HG03066 (cell line): Measurements from ENCODE around the gene DCC.

Experiments
- ATAC-seq: cut with Tn5 transposase; IDR thresholded peaks from one replicate; pipeline ENCODE4 v1.9.1; 2021; ENCODE audit warnings: low read depth; ENCODE audit not compliant: unreplicated experiment

The DCC gene

DNA sequence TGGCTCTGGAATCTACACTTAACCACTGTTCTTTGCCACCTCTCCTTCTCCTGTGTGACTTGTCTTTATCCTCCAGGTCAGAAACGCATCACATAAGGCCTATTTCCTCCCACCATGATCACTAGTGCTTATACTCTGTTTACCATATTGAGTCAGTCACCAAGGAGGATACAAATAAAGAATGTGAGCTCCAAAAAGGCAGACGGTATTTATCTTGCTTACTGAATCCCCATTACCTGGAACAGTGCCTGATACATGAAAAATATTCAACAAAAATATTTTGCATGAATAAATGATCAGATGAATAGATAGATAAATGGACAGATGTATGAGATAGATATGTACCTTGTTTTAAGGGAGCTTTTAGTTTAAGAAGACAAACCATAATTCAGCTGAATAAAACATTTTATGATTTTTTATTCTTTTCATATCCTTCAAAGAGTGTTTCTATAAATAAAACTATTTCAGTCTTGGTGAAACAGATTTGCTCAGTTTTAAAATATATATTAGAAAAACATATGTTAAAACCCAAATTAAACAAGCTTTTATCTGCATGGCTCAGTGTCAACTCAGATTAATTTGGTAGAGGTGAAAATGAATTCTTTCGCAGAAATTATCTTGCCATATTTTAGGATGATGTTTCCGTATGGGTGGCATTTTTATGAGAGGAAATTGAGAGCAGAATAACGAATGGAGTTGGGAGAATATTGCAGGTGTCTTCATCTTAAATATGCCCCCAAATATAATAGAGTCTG lies 799.9 kb downstream of the DCC start:
- no peak for ATAC-seq

DNA sequence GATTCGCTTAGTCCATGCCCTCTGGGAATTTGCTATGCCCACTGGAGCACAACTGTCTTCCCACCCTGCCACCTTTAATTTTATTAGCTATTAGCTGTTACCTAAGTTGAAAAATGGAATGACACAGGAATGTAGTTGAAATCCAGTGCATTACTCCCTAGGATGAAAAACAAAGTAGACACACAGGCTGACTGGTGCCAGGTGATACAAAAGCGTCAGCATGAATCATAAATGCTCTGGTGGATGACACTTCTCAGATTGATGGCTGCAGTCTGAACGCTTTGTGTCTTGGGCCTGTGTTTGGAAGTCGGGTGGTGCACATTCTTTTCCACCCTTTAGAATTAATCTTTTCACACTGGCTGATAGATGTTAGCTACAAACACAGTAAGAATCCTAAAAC lies 802.0 kb downstream of the DCC start:
- no peak for ATAC-seq

DNA sequence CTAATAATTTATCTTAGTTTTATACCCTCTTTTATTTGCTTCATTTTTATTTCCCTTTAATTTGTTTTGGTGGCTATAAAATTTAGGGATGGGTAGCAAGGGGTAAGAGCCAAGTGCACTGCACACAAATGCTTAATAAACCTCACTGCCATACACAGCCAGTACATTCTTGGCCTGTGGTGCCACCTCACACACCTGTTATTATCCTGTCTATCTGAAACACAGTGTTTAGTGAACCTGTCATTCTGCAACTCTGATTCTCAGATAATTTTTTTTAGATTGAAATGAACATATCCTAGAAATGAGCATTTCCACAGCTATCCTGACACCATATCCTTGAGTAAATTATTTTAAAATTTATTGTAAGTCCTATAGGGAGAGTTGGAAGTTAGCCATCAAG lies 807.5 kb downstream of the DCC start:
- no peak for ATAC-seq

DNA sequence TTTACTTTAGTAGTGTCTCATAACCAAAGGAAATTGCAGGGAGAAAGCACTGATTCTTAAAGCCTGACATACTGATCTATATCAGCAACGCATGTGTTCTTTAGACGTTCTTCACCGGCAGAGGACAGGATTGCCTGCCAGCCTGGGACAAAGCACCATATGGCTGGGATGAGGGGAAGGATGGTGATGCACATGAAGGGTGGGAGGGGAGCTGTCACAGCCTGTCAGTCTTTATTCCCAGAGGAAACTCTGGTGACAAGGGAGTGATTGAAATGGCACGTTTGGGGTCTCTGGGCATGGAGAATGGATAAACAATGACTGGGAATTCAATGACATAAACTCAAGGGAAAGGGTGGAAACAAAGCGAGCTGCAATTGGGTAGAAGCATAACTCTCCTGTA lies 808.1 kb downstream of the DCC start:
- ATAC-seq: no peak

DNA sequence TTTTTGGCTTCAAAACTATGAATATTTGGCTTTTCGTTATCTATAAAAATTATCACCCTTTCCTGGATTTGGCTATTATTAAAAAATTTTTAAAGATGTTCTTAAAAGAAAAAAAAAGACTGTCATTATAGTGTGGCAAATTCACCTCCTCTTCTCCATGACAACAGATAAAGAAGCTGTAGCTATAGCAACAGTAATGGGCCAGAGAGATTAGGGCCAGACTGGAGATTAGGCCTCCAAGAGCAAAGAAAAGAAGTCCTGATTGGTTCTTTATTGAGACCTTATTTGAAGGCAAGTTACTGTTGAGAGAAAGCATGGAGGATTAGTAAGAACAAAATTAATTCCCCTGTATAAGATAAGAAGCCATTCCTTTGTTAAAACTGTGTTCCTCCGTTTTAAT lies 812.5 kb downstream of the DCC start:
- ATAC-seq: no peak

DNA sequence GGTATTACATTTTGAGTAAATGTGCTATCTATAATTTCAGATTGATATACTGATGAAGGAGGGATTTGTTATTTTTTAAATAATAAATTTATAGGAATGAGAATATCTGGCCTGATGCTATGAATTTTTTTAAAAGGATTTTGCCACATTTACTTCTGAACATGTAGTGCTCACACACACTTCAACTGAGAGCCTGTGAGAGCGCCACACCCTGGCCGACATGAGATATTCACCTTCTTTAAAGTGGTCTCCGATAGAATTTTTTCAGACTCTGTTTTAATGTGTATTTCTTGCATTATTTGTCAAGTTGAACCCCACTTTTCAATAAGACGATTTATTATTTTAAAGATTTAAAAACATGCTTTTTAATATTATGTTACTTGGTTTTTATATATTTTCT lies 813.3 kb downstream of the DCC start:
- no peak for ATAC-seq

DNA sequence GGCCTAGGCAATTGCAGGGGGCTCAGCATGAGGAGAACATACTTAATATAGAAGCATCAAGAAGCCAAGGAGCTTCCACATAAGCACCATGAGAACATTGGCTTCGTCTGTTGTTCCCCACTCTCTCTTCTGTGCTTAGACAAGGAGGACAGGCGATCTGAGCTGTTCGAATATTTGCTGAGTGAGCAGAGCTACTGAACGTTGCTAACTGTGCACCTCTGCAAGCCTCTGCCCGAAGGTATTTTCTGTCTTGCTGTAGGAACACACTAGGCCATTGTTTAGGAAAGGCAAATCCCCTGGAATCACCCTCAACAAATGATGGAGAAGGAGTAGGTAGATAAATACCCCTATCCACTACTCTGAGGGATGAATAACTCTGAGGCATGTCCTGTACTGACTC lies 813.8 kb downstream of the DCC start:
- ATAC-seq: no peak

DNA sequence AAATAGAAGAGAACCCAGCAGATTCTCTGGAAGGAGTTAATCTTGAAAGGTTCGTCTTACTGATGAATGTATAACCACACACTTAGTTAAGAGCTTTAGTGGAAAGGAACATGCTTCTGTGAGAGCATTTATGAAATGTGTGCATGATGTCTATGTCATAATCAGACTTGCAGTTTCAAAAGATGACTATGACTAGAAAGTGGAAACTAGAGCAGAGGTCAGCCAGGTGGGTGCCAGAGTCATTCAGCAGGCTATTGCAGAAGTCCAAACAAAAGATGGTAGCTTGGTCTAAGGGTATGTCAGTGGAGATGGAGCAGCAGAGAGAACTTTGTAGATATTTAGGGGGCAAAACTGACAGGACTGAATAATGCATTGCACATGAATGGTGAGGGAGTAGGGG lies 825.8 kb downstream of the DCC start:
- no peak for ATAC-seq

DNA sequence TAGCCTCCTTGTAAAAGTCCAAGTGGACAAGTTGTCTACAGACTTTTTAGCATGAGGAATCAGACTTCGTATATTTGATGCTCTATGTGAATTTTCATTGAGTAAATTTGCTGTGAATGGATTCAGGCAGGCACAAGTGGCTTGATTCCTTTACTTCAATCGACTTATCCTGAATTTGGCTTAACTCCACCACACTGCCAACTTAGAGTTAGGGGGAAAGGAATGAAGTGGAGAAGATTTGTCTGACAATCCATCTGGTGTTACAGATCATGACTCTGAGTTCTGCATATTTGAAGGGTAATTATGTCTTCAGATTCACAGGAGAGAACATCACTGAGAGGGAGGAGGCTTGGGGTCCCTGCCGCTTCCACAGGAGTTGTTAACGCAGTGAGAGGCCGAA lies 829.3 kb downstream of the DCC start:
- ATAC-seq: no peak

DNA sequence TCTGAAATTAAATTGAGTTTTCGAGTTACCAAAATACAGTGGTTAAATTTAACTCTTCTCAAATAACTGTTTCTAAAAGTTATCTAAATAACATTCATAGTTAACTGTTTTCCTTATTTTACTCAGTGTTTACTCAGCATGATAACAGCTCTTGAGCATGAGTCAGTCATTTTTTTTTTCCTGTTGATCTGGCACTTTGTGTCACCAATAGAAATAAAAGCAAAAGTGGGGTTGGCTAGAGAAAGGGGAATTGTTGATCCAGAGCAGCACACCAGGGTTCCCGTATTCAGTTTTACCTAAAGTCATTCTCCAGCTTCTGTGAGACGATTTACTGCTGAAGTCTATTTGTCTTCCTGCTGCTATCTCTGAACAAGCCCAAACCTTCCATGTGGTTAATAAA lies 851.6 kb downstream of the DCC start:
- ATAC-seq: no peak

DNA sequence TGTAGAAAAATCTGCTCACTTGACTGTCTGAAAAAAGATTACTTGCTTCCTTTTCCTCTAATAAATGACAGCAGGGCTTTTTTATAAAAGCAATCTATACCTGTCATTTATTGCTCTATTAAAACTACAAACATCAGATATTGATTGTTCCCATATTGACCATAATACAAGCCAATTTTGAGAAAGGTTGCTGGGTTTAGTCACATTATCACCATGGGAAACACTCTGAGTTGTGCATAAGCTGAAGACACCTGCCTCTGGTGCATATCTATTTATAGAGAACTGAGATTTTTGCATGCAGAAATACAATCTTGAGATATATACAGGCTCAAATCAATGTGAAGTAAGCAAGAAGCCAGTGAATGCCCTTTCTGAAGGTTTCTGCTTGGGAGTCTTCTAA lies 853.9 kb downstream of the DCC start:
- ATAC-seq: no peak

DNA sequence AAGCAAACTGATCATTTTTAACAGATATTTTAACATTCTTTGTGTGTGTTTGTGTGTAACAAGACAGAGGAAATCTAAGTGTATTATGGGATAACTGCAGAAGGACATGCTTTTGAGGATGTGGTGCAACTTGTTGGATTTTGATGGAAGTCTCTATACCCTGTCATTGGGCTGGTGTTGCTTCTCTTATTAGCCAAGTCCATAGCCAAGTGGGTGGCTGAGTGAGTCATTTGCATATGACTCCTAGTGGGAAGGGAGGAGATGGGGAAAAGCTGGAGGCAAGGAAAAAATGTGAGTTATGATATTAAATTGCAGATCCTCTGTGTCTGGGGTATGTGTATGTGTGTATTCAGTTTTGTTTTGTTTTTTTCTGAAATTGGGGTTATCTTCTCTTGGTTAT lies 879.9 kb downstream of the DCC start:
- no peak for ATAC-seq

DNA sequence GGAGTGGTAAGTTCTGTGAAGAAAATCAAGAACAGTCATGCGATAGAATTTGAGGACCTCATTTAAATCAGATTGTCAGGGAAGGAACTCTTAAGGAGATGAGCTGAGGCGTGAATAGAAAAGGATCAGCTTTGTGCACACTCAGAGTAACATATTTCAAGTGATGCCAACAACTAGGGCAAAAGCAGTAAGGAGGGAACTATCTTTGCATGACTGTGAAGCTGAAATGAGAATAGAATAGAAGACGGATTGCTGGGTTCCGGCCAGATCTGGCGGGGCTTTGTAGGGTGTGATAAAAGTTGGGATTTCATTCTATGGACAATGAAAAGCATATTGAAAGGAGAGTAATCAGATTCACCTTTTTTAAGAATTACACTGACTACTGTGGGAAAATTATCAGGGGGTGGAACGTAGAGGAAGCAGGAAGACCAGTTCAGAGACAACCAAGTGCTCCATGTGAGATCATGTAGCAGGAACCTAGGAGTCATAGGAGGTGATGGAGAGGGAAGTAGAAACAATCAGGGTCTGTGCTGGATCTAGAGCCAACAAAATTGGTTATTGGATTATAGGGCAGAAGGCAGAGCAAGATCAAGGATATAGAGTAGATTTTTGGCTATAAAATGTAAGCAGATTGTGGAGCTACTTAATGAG lies 884.3 kb downstream of the DCC start:
- no peak for ATAC-seq

DNA sequence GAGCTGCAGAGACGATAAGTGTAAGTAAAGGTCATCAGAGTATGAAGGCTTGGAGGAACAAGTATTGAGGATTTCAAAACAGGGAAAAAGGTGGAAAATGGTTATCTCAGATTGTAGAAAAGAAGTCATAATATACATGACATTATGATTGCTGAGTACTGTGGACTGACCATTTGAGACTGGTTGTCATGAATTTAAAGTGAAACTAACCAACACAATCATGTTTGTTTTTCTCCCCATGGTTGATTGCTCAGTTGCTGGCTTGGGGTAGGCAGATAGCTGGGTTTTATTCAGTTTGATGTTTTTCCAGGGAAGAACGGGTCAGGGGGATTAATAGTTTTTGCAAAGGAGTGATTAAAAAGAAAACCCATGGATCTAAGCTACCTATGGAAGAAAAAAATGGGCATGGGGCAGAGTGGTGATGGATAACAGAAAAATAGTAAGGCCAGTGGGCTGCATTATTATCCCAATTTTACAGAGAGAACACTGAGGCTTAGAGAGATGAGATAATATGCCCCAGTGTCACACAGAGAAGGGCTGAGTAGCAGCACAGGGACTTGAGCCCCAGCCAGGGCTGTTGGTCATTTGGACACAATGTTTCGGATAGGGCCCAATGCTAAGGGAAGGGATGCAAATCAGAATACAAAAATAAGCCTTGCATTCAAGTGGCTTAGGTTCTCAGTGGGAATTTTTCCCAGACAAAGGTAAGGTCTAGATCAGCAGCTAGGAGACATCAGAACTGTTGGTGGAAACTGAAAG lies 885.7 kb downstream of the DCC start:
- ATAC-seq: no peak

DNA sequence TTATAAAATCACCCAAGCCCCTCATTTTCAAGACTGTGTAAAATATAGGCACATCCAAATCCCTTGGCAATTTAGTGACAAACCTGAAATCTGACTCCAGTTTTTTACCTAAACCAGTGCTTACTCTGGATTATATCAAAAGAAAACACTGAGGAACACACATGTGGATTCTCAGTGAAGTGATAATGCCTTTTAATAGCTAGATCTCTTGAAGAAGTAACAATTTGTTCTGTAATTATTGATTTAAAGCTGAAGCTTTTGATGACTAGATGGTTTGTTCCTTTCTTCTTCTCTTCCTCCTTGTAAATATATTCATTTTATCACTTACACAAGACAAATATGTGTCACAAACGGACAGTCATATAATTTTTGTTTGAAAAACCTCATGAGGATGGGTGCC lies 894.6 kb downstream of the DCC start:
- ATAC-seq: no peak

DNA sequence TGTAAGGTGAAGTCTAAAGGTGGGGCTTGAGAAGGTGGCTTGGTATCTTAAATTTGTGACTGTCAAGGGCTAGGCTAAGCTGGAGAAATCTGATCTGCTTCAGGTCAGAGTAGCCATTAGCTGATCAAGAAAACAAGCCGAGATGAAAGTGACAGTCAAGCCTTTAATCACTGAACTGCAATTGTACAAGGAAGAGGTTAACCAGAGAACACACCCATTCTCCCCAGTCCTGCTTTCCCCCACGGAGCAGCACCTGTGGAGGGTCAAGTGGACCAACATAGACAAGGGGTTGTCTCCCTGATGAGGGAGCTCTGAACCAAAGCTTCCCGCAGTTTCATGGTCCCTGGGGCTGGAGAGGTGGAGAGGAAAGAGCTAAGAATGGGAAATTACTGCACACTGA lies 901.2 kb downstream of the DCC start:
- ATAC-seq: no peak

DNA sequence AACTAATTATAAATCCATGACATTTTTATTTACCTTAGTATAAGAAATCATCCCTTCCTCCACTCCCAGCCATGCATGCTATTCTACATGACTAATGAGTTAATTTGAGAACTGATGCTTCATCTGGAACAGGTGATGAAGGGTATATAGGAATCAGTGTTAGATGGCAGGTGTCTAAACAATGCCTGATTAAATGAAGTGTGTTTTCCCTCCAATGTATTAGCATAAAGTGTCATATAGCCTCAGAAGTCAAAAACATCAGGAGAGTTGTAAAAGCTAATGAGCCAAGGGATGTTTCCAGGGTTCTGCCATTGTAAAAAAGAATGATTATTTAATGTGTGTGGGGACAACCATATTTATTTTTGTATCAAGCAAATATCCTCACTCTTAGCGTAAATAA lies 913.8 kb downstream of the DCC start:
- ATAC-seq: no peak

DNA sequence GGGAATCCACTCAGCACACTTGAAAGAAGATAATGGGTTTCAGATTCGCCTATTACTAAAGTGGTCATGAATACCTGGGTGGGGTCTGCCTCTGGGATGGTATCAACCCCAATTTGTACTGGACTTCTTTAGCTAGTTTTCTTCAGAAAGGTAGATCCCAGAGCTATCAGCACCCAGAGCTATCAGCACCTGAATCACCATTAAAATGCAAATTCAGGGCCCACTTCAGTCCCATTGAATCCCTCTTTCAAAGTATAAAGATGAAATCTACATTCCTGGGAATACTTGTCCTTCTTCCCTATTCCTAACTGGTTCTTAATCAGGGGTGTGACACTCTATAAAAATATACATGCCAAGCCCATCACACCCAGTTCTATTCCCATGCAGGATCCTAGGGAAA lies 914.3 kb downstream of the DCC start:
- ATAC-seq: no peak

DNA sequence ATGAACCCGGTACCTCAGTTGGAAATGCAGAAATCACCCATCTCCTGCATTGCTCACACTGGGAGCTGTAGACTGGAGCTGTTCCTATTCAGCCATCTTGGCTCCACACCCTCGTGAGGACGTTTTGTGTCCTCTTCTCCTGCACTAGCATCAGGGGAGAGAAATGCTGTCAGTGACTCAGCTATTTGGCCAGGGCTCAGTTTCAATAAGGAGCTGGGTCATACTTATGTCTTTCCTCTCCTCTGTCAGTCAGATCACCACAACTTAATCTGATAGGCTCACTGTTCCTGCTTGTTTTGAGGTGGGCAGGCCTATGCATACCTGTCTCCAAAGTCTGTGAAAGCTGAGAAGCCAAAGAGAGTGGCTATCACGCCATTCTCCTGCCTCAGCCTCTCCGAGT lies 921.2 kb downstream of the DCC start:
- no peak for ATAC-seq

DNA sequence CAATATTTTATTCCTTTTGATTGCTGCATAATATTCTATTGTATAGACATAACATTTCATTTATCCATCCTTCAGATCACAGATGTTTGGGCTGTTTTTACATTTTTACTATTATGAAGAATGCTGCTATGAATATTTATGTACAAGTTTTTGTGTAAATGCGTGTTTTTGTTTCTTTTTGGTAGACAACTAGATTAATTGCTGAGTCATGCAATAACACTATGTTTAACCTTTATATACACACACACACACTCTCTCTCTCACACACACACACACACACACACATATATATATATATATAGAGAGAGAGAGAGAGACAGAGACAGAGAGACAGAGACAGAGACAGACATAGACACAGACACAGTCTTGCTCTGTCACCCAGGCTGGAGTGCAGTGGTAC lies 926.9 kb downstream of the DCC start:
- ATAC-seq: no peak

DNA sequence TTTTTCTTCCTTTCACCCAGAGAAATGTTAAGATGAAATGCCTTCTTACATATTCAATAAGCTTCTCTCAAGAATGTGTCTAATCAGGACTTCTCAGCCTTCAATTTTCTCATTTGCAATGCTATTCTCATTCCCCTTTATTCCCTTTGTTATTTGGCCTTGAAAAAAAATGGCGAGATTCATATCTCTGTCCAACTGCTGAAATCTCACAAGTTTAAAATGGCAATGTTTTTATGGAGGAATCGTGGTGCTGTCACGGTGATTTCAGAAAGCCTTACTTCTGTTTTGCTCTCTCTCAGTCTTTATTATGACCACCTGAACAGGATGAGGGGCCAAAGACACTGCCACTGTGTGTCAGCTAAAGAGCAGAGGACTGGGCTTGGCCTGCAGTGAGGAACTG lies 928.5 kb downstream of the DCC start:
- no peak for ATAC-seq

DNA sequence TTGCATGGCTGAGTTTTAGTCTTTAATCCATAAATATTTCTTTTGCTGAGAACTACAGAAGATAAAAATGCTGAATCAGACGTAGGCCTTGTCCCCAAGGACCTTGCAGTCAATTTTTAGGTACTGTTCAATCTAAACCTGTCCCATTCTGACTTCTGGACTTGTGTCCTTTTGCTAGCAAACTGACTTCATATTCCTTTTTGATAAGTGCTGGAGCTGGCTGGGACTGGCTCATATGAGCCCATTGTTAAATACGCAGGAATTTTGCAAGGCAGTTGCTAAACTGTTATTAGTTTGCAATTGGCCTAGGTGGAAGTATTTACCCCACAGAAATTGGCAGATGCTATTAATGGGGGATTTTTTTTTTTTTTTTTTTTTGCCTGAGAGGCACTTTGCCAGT lies 941.4 kb downstream of the DCC start:
- ATAC-seq: no peak
